GM12865 (cell line): ENCODE measurements around the gene IFI27L1.

Source experiments
- DNase-seq: peaks from one replicate; pipeline ENCODE4 v3.0.0; 2010; ENCODE audit warnings: low read depth
- H3K4me3 ChIP-seq: 2 replicates; pipeline ENCODE4 v1.5.1; 2011; ENCODE audit warnings: mild to moderate bottlenecking, low read depth, low read length, control low read depth
- TF ChIP-seq, protein P1 (sequence below): IDR thresholded peaks from 2 replicates; pipeline ENCODE4 v1.5.1; 2011; ENCODE audit warnings: low read length, control low read depth, low read depth, inconsistent platforms; ENCODE audit not compliant: insufficient read depth; ENCODE audit errors: missing control alignments

Gene IFI27L1, protein sequence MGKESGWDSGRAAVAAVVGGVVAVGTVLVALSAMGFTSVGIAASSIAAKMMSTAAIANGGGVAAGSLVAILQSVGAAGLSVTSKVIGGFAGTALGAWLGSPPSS

DNA sequence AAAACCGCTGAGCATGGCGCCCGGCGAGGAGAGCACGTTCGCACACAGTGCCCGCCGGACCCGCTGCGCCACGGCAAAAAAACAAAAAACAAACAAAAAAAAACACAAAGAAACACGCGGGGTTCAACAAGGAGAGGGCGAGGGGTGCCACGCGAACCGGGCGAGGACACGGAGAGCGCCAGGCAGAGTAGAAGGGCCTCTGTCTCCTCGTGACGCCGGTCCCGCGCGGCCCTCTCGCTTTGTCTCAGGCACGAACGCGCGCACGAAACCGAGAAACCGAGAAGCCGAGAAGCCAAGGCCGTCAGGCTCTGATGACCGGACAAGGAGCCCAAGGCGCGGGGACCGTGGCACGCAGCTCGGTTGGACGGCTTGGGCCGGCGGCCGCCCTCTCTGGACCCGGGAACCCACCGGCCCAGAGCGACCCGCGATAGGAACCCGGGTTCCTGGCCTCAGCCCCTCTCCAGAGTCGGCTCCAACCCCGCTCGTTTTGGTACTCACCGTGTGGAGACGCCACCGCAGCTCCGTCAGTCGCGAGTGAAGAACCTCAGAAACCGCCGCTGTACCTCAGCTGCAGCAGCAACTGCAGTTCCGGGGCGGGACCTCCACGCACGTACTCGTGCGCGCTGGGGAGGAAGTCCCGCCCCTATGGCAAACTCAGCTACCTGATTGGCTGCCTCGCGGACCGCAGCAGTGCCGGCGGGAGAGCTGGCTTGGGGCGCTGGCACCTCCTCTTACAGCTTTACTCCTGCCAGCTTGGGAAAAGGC is at the start of gene IFI27L1, which contains the start of gene DDX24:
TSS of gene IFI27L1 (plus strand) at position 690 of the 765 bp plus-strand sequence. CDS start 15,628 bp downstream, outside the sequence.
TSS of gene DDX24 (minus strand) at position 582 of the 765 bp plus-strand sequence. CDS start 1,460 bp downstream, outside the sequence.
- peak within 1 kb of the TSS; percentile 78 for H3K4me3 ChIP-seq
- DNase-seq, result peak; percentile 97
- TF ChIP-seq, protein P1, sequence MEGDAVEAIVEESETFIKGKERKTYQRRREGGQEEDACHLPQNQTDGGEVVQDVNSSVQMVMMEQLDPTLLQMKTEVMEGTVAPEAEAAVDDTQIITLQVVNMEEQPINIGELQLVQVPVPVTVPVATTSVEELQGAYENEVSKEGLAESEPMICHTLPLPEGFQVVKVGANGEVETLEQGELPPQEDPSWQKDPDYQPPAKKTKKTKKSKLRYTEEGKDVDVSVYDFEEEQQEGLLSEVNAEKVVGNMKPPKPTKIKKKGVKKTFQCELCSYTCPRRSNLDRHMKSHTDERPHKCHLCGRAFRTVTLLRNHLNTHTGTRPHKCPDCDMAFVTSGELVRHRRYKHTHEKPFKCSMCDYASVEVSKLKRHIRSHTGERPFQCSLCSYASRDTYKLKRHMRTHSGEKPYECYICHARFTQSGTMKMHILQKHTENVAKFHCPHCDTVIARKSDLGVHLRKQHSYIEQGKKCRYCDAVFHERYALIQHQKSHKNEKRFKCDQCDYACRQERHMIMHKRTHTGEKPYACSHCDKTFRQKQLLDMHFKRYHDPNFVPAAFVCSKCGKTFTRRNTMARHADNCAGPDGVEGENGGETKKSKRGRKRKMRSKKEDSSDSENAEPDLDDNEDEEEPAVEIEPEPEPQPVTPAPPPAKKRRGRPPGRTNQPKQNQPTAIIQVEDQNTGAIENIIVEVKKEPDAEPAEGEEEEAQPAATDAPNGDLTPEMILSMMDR, result no peak

DNA sequence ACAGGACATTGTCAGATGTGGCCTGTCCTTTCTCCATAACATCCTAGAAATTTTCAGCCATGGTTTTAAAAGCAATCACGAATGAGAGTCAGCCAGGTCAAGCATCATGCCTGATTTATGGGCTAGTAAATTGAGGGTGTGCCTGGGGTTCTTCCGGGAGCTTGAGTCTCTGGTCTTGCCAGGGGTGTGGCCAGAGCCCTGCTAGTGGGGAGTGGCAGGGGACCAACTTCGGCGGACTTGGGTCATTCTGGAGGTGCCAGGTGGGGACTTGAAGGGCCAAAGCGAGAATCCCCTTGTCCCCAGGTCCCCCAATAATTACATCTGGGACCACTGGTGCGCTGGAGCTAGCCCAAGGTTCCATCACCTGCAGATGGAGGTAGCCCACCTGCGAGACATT is 49.2 kb upstream of the IFI27L1 start:
- DNase-seq, result no peak
- H3K4me3 ChIP-seq, result no peak overlapping the region
- TF ChIP-seq, protein P1, result no peak

DNA sequence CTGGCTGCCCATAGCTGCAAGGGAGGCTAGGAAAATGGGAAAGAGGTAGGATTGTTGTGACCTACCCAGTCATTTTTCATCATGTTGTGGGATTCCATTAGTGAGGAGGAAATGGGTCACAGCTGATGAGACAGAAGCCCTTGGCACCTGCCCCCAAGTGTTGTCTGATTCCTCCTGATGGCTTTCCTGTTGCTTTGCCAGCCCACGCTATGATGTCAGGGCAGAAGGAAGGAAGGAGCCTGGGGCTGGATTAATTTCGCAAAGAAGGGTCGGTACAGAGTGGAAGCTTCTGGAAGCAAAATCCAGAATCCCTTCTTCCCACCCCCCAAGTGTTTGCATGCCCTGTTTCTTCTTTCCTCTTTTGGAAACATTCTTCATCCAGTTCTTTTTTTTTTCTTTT is 46.2 kb upstream of the IFI27L1 start:
- TF ChIP-seq, protein P1, result no peak
- no peak overlapping the region for H3K4me3 ChIP-seq
- DNase-seq, result no peak

DNA sequence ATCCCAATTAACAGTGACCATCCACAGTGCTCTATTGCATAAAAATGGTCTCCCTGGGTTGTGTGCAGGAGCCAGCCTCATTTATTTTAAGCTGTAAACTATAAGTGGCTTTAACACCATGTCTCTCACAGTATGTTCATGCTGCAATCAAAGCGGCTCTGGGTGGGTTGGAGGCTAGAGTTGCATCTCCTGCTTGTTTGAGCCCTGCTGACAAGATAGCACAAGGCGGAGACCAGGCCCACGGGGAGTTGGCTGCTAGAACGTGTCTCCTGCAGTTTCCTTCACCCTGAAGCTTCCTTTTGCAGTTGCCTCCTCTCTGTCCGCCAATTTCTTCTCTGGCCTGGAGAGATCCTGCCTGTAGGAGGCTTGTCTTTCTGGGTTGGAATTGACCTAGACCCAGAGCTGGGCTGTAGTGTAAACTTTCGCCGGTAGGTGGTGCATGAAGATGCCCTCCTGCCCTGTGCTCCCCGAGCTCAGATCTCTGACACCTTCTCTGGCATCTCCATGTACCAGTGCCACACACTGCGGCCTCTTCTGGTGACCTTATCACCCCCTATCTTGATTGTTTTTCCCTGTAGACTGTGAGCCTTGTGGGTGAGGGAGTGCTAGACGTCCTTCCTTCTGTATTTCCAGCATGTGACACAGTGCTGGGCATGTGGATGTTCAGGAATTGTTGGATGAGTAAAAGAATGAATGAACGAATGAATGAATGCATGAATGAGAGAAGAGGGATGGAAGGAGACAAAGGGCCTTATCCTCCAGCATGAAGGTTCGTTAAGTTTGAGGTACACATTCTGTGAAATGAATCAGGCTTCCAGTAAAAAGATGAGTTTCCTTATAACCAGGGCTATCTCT is 44.6 kb upstream of the IFI27L1 start:
- peak; percentile 80 for DNase-seq
- TF ChIP-seq, protein P1, result peak; percentile 86
- no peak overlapping the region for H3K4me3 ChIP-seq

DNA sequence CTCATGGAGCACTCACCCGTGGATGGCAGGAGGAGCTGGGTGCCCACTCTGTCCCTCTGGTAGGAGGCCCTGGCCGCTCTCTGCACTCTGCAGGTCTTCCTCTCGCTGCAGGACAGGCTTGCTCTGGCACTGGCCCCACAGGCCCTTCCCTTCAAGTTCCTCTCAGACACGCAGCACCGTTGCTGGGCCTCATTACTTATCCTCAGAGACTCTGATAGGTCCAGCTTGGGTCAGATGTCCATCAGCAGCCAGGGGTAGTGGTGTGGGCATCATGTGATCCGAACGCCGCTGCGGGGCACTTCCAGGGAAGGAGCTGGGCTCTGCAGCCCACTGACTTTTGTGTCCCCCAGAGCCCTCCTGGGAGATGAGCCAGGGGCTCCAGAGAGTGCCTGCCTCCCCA is 43.2 kb upstream of the IFI27L1 start:
- H3K4me3 ChIP-seq, result no peak overlapping the region
- TF ChIP-seq, protein P1, result no peak
- DNase-seq, result no peak

DNA sequence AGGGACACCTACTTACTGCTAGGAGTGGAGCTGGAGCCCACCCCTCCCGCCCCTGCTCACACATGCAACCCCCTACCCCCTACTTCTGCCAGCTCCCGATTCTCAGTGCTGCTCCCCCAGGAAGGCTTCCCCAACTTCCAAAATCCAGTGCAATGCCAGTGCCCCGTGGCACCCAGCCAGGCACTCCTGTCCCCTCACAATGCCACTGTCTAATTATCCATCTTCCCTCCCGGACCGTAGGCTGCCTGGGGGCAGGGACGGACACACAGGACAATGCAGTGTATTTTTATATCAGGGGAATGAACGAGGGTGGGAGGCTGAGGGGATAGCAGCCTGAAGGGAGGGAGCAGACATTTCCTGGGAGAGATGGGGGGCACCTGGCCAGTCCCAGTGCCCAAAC is 42.6 kb upstream of the IFI27L1 start:
- TF ChIP-seq, protein P1, result no peak
- no peak for DNase-seq

More for the DNA sequence above, 42.6 kb upstream of the IFI27L1 start:
- no peak overlapping the region for H3K4me3 ChIP-seq
